WERI-Rb-1 (cell line): ENCODE results near the gene MORC3.
"Not testable (repeated sequence)": the region's sequence is repeated elsewhere in the genome, so short reads cannot be mapped to it uniquely, and the experiment has no call there.

ENCODE experiments used
- DNase-seq: peaks from one replicate; pipeline ENCODE4 v3.0.0-alpha.2; 2020
- H3K27ac ChIP-seq: fragments of 250-450 bp; sonication (Bioruptor Pico); 2 replicates; pipeline ENCODE4 v1.5.1; 2020; ENCODE audit warnings: mild to moderate bottlenecking, moderate library complexity
- H3K27me3 ChIP-seq: fragments of 250-450 bp; sonication (Bioruptor Pico); 2 replicates; pipeline ENCODE4 v1.5.1; 2021; ENCODE audit warnings: mild to moderate bottlenecking, low read depth, moderate library complexity; ENCODE audit not compliant: insufficient read depth, severe bottlenecking
- H3K36me3 ChIP-seq: fragments of 250-450 bp; sonication (Bioruptor Pico); 2 replicates; pipeline ENCODE4 v1.5.1; 2020; ENCODE audit warnings: mild to moderate bottlenecking, moderate library complexity
- H3K4me3 ChIP-seq: 2 replicates; pipeline ENCODE4 v1.5.1; 2011; ENCODE audit warnings: low read depth, mild to moderate bottlenecking, control low read depth, low read length
- H3K9me3 ChIP-seq: fragments of 250-450 bp; sonication (Bioruptor Pico); 2 replicates; pipeline ENCODE4 v1.5.1; 2021; ENCODE audit warnings: mild to moderate bottlenecking, moderate library complexity; ENCODE audit not compliant: severe bottlenecking
- CTCF ChIP-seq: IDR thresholded peaks from 2 replicates; pipeline ENCODE4 v1.5.1; 2011; ENCODE audit warnings: low read depth, mild to moderate bottlenecking, control low read depth, inconsistent platforms, low read length

Gene MORC3, protein sequence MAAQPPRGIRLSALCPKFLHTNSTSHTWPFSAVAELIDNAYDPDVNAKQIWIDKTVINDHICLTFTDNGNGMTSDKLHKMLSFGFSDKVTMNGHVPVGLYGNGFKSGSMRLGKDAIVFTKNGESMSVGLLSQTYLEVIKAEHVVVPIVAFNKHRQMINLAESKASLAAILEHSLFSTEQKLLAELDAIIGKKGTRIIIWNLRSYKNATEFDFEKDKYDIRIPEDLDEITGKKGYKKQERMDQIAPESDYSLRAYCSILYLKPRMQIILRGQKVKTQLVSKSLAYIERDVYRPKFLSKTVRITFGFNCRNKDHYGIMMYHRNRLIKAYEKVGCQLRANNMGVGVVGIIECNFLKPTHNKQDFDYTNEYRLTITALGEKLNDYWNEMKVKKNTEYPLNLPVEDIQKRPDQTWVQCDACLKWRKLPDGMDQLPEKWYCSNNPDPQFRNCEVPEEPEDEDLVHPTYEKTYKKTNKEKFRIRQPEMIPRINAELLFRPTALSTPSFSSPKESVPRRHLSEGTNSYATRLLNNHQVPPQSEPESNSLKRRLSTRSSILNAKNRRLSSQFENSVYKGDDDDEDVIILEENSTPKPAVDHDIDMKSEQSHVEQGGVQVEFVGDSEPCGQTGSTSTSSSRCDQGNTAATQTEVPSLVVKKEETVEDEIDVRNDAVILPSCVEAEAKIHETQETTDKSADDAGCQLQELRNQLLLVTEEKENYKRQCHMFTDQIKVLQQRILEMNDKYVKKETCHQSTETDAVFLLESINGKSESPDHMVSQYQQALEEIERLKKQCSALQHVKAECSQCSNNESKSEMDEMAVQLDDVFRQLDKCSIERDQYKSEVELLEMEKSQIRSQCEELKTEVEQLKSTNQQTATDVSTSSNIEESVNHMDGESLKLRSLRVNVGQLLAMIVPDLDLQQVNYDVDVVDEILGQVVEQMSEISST

DNA sequence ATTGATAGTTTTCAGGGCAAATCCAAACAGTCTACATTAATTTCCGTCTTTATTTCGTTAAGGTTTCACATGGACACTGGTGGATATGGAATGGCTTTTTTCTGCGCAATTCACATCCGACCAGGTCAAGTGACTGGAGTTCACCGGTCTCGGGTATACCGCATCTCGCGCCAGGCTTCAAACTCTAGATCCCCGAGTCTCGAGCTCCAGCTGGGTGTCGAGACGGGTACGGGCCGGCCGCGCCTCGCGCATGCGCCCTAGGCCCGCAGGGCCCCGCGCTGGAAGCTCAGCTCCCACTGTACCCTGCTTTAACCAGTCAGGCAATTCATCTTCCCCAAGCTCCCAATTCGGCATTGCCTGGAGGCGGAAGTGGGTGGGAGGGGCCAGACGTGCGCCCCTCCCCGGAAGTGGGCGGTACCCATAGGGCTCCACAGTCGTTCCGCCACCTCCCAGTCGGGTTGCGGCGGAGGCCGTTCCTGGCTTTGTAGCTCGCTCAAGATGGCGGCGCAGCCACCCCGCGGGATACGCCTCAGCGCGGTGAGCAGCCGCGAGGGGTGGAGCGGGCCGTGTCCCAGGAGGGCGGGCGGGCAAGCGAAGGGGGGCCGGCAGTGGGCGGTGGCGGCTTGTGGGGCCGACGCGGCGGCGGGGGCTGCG is at the start of gene MORC3:
TSS of gene MORC3 (plus strand) at position 431 of the 654 bp plus-strand sequence. CDS start at position 499, 68 bp downstream.
- Histone ChIP-seq H3K9me3 (peaks cover 11% of the 10 kb centered on the region), H3K27me3 (no peaks in the 10 kb centered on the region), H3K4me3 (peak within 1 kb of the TSS; percentile 79), H3K36me3 (peaks cover 19% of the 10 kb centered on the region), H3K27ac (peak within 1 kb of the TSS; percentile 94)
- no peak for TF ChIP-seq CTCF
- peak; percentile 99 for DNase-seq

- not testable (repeated sequence) for H3K27me3 ChIP-seq, DNase-seq
- H3K36me3 ChIP-seq, result peaks cover 14% of the 10 kb centered on the region
Observed at GRCh38 chr21:36270786-36271695, 49.0 kb upstream of the MORC3 start.

DNA sequence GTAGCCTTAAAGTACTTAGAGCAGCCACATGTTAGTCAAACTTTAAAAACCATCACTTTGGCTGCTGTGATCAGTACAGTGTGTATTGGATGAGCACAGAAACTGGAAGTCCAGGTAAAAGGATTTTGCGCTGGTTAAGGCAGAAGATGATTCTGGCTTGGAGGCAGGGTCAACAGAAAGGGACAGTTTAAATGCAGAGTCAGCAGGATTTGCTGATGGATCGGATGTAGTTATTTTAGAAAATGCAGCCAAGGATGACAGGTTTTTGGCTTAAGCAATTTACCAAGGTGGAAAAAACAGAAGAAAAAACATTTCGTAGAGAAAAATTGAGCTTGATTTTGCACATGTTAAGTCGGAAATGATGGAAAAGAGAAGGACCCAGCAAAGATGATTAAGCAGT is 45.9 kb upstream of the MORC3 start:
- no peak for TF ChIP-seq CTCF
- DNase-seq, result no peak
- H3K27me3 ChIP-seq, result no peaks in the 10 kb centered on the region
- peaks cover 21% of the 10 kb centered on the region for H3K36me3 ChIP-seq
- H3K27ac ChIP-seq, result no peak overlapping the region
- H3K9me3 ChIP-seq, result no peaks in the 10 kb centered on the region
- no peak overlapping the region for H3K4me3 ChIP-seq

More at GRCh38 chr21:36270786-36271695, 49.0 kb upstream of the MORC3 start:
- not testable (repeated sequence) for H3K4me3 ChIP-seq, H3K27ac ChIP-seq, H3K9me3 ChIP-seq

DNA sequence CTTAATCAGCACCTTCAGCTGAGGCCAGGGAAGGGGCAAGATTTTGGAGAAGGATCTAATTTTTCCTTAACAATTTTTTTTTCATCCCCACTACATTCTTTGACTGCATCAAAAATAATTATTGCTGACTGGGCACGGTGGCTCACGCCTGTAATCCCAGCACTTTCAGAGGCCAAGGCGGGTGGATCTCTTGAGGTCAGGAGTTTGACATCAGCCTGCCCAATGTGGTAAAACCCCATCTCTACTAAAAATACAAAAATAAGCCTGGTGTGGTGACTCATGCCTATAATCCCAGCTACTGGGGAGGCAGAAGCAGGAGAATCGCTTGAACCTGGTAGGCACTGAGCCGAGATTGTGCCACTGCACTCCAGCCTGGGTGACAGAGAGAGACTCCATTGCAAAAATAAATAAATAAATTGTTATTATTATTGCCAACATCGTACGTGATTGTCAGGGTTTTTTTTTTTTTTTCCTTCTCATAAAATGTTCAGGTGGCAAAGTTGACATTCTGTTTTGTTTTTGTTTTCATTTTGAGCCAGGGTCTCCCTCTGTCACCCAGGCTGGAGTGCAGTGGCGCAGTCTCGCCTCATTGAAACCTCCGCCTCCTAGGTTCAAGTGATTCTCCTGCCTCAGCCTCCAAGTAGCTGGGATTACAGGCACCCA is 37.3 kb upstream of the MORC3 start:
- no peak overlapping the region for H3K4me3 ChIP-seq
- no peak for TF ChIP-seq CTCF
- DNase-seq, result no peak
- H3K36me3 ChIP-seq, result peaks cover 65% of the 10 kb centered on the region
- no peaks in the 10 kb centered on the region for H3K9me3 ChIP-seq
- no peaks in the 10 kb centered on the region for H3K27me3 ChIP-seq
- no peak overlapping the region for H3K27ac ChIP-seq

- not testable (repeated sequence) for H3K9me3 ChIP-seq, H3K4me3 ChIP-seq, H3K27me3 ChIP-seq, DNase-seq, H3K27ac ChIP-seq
- H3K36me3 ChIP-seq, result peaks cover 65% of the 10 kb centered on the region
Observed at GRCh38 chr21:36283231-36283622, 36.8 kb upstream of the MORC3 start.
